HG03571 (cell line): ENCODE measurements around the gene SLC16A5.
"Not testable (repeated sequence)": the region's sequence is repeated elsewhere in the genome, so short reads cannot be mapped to it uniquely, and the experiment has no call there.

Experiments
- ATAC-seq: cut with Tn5 transposase; IDR thresholded peaks from one replicate; pipeline ENCODE4 v1.9.1; 2021; ENCODE audit not compliant: unreplicated experiment

Gene SLC16A5

DNA sequence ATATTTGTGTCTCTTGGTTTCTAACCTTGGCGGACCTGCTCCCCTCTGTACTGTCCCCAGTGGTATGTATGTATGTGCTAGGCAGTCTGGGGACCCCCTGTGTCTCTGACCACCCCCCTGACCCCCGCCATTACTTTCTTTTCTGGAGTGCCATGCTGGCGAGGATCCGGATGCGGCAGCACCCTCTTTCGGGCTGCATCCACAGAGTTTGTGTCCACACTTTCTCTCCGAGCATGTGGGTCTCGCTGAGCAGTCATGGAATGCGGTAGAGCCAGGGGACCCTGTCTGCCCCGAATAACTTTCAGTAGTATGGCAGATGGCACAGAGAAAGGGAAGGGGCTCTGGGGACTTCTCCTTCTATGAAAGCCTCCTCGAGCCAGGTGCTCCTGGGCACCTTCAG lies 23.7 kb upstream of the SLC16A5 start:
- ATAC-seq = no peak

DNA sequence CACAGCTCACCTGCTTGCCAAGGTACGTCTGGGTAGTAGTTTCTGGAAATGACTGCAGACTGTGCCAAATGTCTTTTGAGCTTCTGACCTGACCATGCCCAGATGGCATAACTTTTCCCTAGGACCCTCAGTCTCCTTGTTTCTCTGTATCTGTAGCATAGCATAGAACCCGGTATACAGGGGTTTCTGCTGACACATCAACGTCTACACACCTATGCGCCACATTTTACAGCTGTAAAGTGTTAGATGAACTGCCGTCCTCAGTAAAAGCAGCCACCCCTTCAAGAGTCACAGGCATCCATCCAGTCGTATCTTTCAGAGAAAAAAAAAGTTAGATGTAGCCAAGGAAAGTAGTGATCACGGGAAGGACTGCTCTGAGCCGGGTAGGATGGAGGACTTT lies 23.3 kb upstream of the SLC16A5 start:
- no peak for ATAC-seq

DNA sequence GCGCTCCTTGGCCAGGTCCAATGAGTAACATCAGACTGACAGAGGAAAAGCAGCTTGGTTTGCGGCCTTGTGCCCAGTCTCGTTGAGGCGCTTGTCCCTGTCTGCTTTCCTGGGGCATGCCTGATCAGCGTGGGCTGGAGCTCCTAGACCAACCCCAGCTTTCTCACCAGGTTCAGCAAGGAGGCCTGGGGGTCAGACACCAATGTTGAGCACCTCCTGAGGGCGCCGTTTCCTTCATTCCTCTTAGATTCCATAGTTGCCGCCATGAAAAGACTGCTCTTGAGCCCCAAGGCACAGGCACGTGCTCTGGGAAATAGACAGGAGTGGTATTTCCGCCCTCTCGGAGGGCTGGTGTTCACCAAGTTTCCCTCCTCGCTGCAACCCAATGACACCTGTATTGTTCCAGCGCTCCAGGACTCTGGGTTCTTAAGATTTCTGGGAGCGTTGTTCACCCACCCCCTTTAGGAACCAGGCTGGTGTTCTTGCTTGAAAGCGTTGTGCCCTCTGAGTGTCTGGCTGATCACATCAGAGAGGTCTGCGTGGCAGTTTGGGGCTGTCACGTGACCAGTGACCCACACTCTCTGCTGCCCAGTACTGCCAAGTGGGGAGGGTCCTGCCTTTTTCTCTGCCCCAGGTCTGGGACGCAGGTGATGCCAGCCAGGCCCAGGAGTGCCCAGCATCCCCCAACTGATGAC lies 22.7 kb upstream of the SLC16A5 start:
- no peak for ATAC-seq

DNA sequence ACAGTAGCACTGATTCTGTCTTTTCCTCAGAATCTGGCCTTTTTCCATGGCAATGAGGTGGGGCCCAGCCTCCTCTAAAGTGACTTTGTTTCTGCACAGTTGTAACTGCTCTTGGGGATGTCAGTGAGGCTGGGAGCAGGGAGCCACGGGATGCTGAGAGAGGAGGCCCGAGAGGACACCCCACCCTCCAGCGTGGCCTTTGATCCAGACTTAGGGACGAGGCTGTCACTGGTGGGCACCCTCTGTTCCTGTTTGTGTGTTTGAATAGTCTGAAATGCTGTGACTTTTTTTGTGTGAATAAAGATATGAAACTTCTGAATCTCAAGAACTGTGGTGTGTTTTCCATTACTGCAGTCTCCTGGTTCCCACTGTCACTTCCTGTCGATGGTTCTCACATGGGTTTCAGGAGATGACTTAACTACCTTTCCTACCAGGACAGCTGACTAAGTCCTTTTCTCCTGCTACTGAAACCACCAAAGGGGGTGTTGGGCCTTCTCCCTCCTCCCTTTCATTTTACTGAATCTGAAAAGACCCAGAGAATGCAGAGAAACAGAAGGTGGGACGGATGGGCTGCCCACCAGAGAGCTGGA lies 22.1 kb upstream of the SLC16A5 start:
- ATAC-seq = no peak

DNA sequence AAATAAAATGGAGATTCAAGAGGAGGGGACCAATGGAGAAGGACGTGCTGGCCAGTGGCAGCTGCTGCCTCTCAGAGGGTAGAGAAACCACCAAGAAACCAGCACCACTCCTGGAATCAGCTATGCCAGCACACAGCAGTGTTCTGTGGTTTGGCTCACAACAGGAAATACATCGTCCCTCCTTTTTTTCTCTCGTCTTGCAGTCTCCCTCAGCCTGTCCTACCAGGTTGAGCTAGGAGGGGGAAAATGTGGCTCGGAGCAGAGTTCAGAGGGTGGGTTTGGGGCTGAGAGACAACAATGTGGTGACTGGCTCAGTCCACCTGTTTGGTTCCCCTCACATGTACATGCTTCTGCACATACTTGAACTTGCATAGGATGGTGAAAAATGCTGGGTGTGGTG lies 19.9 kb upstream of the SLC16A5 start:
- no peak for ATAC-seq

DNA sequence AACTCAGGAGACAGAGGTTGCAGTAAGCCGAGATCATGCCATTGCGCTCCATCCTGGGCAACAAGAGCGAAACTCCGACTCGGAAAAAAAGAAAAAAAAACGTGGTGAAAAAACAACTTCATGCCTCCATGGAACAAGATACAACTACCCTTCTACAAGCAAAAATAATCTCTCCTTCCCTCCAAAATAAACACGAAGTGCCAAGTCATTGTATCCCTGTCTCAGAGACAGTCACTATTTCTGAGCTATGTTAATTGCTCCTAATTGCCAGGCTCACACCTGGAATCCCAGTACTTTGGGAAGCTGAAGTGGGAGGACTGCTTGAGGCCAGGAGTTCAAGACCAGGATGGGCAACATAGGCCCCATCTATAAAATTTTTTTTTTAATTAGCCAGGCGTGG lies 19.0 kb upstream of the SLC16A5 start:
- ATAC-seq = no peak

DNA sequence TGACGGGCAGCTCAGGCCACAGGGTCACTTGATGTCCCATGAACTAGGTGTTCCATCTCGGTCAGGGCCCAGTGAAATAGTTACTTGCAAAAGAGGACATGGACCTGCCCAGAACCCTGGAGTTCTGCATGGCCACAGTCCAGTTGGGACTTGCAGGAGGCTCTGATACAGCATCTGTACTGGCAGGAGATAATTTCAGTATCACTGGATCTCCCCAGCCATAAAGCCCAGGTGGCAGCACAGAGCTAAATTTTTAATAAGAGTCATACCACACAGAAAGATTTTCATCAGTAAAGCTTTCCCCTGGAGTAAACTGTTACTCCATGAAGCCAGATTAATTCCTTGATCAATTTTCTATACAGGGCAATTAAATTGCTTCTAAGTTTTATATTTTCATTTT lies 18.0 kb upstream of the SLC16A5 start:
- ATAC-seq = no peak

DNA sequence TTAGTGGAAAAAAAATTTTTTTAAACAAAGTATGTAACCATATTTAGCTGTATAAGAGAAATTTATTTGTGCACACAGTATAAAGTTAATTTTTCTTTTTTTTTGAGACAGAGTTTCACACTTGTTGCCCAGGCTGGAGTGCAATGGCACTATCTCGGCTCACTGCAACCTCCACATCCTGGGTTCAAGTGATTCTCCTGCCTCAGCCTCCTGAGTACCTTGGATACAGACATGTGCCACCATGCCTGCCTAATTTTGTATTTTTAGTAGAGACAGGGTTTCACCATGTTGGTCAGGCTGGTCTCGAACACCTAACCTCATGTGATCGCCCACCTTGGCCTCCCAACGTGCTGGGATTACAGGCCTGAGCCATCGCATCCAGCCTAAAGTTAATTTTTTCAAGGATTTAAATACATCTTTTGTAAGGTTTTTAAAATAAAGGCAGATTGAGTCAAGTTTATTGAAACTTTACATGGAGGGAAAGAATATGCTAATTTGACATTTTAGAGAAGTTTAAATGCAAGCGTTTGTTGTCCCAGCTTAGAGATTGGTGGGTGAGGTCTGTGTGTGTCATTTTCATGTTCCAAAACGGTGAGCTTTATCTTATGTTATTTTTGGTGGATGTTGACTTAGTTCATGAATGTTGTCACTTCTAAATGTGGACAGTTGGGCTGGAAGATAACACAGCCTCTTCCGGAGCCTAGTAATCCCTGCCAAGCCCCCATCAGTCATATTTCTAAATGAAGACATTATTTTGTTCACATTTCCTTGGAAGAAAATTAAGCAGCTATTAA lies 16.1 kb upstream of the SLC16A5 start:
- ATAC-seq = not testable (repeated sequence)

DNA sequence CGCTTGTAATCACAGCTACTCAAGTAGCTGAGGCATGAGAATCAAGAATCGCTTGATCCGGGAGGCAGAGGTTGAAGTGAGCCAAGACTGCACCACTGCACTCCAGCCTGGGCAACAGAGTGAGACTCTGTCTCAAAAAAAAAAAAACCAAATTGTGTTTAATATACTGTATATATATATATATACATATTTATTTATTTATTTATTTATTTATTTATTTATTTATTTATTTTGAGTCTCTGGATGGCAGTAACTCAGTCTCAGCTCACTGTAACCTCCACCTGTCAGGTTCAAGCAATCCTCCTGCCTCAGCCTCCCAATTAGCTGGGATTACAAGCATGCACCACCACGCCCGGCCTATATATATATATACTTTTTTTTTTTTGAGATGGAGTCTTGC lies 14.8 kb upstream of the SLC16A5 start:
- ATAC-seq = not testable (repeated sequence)

DNA sequence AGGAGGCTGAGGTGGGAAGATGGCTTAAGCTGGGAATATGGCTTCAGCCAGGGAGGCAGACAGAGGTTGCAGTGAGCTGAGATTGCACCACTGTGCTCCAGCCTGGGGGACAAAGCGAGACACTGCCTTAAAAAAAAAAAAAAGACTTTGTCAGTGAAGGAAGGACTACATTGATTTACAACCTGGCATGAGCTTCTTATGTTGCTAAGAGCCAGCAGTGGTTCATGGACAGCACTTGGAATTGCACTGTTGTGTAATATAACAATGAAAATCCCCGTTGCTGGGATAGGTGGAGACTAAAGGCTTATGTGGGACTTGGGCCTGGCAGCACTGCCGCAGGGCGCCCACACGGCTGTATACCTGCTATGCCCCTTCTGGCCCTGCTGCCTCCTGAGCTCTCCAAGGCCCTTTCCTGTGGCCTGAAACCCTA lies 14.1 kb upstream of the SLC16A5 start:
- no peak for ATAC-seq

DNA sequence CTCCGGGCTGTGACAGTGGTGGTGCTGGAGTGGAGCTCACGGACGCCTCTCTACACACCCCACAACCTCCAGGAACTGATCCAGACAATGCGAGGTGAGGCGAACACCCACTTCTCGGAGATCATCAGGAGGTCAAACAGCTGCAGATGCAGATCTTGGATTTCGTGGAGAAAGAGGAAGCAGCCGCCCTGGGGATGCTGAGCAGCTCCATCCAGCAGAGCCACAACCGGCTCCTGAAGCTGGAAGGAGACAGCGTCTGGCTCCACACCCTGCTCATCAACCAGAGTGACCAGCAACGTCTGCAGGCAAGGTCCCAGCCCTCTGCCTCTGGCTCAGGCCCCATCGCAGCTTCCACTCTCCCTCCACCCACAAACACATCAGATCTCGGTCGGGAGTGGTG lies 13.2 kb upstream of the SLC16A5 start:
- no peak for ATAC-seq

DNA sequence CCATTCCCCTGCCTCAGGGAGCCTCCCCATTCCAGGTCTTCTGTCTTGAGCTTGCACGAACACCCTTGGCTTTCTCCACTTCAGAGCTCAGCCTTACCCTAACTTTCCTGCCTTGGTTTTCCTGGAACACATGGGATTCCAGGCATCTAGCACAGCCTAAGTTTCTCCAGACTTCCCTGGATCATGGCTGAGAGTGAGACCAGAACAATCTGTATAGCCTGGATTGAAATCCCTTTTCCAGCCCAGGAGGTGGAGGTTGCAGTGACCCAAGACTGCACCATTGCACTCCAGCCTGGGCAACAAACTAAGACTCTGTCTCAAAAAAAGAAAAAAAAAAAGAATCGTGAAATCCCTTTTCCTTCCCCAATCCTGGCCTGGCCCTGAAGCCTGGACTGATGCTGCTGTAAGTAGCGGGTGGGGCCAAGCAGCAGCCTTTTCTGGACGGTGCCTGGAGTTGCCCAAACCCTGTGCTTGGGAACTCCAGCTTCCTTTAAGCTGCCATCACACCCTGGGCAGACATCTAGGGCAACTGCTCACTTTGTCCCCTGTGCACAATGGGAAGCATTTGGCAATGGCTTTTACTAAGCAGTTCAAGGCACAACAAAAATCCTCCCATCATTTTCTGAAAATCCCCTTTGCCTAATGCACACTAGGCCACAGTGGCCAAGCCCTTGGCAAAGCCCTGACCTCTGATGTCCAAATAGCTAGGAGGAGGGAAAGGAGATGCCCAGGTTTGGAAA lies 12.0 kb upstream of the SLC16A5 start:
- ATAC-seq = no peak

DNA sequence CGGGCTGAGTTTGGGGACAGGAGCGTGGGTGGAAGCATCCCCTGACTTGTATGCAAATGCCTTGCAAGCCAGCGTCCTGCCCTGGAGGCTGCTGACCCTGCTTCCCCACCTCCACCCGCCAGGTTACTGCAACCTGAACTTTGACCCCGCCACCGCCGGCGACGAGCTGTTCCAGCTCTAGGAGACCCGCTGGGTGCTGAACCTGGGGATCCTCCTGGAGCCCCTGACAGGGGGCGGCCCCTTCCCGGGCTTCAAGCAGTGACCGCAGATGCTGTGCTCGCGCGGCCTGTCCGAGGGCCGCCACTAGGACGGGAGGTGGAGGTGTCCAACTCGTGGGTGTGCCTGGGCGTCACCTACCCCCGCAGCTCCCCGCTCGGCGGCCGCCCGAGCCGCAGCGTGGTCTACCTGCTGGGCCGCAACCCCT lies 10.7 kb upstream of the SLC16A5 start:
- no peak for ATAC-seq

DNA sequence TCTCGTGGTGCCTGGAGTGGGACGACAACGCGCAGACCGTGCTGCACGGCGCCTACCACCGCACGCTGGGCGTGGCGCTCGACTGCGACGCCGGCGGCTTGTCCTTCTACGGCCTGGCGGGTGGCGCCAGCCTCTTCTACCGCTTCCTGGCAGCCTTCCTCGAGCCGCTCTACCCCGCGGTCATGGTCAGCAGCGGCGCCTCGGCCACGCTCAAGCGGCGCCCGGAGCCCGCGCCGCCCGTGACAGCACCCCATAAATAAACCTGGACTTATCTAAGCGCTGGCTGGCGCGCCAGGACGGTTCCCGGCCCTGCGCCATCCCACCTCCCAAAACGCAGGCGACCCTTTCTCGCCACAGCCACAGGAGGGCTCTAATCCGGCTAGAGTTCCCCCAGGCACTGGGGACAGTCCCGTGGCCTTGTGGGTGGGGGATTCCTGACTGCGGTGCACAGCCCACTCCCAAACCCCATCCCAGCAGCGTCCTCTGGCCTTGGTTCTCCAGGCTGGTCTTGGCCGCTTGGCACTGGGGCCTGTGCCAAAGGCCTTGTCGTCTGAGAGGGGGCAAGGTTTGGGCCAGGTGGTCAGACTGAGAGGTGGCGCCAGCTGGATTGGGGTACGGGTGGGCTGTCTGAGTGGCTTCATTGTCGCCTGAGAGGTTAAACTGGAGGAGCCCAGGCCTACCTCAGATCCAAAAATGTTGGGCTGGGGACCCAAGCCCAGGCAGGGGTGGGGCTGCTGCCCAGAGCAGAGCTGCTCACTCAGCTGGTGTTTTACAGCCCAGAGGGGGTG lies 10.1 kb upstream of the SLC16A5 start:
- no peak for ATAC-seq

DNA sequence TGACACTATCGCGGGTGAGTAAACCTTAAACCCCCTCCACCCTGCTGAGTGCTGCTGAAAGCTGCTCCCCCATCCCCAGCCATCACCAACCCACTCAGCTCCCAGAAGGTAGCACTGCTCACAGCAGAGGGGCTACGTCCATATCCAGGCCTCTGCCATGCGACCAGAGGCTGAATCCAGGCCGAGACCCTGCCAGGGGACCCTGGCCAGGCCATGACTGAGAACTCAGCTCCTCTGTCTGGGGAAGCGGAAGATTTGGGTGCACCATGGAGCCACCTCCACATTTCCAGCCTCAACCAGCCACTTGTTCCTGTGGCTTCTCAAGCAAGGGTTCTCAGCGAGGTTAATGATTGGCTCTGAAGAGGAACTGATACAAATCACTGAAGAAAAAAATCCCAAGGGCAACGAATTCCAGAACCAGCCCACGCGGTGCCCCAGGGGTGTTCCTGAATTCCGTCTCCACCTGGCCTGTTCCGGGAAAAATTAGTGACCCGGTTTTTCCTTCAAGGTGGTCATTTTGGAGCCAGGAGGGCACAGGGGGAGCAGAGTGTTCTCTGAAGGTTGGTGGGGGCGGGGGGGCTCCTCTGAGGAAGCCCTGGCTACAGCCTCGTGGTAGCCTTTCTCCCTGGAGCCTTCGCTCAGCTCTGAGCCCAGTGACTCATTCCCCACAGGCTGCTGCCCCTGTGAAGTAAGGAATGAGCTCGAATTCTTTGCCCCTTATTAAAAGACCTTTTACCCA lies 9.3 kb upstream of the SLC16A5 start:
- ATAC-seq = no peak

DNA sequence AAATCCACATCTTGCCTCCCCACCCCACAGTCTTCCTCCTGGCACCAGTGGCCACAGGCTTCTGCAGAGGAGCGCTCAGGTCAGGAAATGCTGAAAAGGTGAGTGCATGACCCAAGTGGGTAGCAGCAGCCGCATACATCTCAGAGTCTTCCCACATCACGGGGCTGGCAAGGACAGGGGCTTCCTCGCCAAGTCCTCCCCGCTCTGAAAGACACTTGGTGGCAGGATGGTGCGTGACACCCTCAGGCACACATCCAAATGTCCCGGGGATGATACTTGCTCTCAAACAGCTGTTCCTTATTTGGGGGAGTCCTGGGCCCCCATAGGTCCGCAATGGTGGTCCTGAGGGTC lies 8.8 kb upstream of the SLC16A5 start:
- ATAC-seq = no peak

DNA sequence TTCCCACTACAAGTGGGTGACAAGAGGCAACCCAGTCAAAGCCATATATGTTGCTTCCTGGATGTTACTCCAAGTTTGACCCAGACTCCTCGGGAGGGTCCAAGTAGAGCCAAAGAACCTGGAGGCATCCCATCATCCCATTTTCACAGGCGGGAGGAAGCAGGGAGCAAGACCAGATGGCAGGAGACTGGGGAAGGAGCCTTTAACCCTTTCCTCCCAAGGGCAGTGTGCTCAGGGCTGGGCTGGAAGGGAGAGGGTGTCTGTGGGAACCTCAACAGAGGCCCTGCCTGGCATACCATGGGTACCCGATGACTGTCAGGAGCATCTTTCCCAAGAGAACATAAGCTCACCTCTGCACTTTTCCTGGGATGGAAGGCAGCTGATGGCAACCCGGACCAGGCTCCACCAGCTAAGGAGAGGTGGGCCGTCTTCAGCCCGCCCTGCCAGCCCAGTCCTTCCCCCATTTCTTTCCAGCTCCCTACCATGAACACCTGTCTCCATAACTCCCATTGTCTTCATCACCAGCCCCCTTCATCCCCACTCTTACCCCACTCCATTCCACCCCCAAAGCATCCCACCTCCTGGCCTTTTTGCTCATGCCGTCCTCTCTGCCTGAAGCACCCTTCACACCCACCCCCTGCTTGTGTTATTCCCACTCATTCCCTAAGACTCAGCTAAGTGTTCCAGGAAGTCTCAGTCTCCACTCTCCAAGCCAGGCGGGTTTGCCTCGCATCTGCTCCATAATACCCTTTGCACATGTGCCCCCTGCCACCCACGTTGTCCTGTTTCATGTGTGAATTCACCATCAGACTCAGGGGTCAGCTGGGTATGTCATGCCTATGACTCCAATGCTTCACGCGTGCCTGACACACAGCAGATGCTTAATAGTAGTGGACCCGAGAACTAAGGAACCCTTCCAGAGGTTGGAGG lies 5.9 kb upstream of the SLC16A5 start:
- ATAC-seq = no peak

DNA sequence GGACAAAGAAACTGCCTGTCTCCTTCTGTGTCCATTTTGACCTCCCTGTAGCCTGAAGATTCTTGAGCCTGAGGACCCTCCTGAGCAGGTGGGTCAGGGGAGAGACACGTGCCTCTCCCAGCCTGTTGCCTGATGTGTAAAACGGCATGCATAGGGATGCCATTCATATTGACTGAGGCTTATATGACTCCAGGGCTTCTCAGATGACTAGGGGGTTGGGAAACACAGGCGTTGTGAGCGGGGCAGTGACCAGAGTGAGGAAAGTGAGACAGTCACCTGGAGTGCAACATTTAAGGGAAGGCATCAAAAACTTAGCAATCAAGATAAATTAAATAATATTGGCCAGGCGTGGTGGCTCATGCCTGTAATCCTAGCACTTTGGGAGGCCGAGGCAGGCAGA lies 5.1 kb upstream of the SLC16A5 start:
- ATAC-seq = no peak

DNA sequence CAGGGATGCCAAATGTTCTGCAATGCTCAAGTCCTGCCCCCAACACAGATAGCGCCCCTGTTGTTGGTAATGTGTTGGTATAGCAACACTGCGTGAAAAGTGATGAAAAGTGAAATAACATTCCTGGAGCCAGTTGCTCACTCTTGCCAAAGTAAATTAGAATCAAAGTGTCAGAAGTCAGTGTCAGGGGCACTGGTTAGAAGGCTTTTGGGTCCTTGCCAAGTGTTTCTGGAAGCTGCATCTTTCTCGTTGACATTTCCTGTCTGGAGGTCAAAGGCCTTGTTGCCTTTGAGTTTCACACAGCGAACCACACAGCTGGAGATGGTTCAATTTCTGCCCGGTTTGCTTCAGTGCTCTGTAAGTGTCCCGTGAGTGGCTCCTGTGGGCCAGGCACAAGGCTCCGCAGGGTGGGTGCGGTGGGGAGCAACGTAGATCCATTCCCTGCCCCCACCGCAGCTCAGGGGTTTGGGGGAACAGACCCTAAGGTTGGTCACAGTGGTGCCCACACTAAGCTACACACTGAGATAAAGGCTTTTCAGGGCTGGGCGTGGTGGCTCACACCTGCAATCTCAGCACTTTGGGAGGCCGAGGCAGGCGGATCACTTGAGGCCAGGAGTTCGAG lies 3.6 kb upstream of the SLC16A5 start:
- ATAC-seq = no peak
